HG02642 (cell line): Measurements from ENCODE around the gene PIP4K2A.
A peak's percentile ranks its signal among the peaks of the same experiment; 100 is the strongest.

Experiments used
- ATAC-seq: cut with Tn5 transposase; IDR thresholded peaks from one replicate; pipeline ENCODE4 v1.9.1; 2021; ENCODE audit warnings: mild to moderate bottlenecking; ENCODE audit not compliant: unreplicated experiment, poor library complexity

PIP4K2A gene

DNA sequence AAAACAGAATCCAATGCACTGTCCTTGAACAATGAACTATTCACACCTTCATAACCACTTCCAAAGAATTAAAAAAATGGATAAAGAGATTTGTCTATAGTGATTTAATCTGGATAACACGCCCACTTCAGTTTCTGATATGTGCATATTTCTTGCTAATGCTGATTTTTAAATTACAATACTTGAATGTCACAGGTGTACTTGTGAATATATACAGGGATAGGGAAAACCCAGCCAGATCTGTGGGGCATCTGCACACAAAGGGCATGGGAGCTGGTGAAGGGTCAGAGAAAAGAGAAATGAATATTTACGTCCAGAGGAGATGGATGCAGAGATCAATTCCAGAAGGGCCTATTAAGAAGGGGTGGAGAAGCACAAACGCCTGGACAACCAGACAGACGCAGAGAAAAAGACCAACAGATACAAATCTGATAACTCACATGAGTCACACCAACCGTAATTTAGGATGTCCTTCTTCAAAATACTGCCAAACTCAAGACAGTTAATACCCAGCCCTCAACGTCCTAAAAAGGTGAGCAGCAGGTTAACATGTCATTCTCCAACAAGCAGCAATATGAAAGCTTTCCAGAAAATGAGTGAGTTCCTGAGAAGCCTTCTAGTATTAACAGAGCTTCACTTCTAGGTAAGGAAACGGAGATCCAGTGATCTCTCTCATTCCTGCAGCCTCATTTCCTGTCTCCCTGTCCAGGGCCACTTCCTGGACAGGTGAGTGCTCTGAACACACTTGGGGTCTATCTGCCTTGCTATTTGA is 41.9 kb downstream of the PIP4K2A start:
- ATAC-seq, result no peak

DNA sequence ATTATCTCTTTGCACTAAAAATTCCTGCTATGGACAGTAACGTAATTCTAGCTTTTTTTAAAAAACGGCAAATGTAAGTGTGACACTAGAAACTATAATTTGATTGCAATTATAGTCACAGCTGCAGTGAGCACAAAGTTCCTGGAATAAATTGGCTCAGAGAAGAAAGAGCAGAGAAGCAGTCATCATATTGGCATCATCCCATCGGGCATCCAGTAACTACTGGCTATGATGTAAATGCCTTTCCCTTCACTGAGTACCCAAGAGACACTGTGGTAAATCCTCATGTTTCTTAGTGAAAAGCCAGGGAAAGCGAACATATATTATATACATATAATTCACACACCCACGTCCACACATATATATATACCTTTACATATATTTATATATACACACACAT is 43.6 kb downstream of the PIP4K2A start:
- no peak for ATAC-seq

DNA sequence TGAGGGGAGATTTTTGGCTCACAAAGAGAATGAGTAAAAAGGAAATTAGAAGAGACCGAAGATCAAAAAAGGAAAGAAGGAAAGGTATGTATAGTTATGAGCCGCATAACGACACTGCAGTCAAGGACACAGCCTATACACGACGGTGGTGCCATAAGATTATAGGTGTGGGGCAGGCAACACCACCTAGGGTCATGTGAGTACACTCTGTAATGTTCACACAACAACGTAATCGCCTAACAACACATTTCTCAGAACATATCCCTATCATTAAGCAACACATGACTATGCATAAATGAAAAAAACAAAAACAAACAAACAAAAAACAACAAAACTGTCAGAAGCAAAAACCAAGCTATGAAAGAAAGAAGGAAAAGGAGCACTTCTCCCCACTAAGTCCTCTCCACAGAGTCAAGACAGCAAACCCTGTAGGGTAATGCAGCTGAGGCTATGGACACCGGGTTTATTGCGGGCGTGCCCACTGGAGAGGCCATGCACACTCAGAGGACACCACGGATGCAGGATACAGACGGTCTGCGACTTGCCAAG is 45.1 kb downstream of the PIP4K2A start:
- ATAC-seq, result peak; percentile 47

DNA sequence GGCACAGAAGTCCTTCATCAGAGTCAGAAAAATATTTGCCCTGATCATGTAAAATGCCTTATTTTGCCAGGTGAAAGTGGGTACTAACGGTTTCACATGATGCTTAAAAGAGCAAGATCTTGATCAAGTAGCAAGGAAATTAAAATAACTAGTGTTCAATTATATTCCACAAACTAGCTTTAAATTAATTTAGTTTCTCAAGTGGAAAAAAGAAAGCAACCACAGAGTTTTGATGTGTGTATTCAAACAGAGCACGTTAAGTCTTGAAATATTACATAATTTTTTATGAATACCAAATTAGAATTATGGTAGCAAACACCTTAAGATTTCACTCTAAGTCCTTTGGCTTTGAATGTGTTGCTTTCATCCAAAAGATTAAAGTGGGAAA is 47.3 kb downstream of the PIP4K2A start:
- ATAC-seq, result no peak

DNA sequence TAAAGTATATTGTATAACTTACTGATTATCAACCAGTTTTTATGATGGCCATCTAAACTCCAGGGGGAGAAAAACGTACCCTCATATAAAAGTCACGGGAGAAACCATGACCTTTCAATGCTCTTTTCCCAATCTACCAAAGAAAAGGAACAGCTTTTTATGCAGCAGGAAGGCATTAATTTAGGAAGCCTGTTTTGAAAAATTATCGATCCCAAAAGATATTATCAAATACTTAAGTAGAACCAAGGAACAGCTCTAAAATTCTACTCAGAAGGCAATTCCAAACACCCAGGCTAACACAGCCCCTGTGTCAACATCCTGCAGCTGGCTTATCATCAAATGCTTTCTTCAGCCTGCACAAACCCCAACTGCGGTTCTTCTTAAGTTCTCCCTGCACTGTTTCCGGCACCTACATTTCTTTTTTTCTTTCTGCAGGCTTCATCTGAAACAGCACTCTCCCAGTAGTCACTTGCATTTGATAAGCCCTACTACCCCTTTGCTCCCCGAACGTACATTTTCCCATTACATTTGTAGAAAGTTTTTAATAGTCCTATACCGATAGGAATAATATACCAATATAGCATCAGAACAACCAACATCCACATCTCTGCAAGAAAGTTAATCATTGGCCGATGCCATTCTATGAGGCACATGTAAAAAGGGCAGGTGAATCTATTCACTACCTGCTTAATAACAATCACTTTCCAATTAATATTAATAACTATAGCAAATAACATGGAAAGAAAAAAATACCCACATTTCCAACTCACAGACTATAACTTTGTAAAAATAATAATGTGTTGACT is 47.9 kb downstream of the PIP4K2A start:
- ATAC-seq, result peak; percentile 82

DNA sequence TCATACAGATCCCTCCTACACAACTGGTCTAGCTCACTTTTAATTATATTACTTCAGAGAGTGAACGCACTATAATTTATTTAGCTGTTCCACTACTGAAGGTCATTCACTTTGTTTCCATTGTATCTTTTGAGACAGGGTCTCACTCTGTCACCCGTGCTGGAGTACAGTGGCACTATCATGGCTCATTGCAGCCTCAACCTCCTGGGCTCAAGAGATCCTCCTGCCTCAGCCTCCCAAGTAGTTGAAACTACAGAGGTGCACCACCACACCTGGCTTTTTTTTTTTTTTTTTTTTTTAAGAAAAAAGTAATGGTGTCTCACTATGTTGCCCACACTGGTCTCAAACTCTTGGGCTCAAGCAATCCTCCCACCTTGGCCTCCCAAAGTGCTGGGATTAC is 49.0 kb downstream of the PIP4K2A start:
- ATAC-seq, result no peak

DNA sequence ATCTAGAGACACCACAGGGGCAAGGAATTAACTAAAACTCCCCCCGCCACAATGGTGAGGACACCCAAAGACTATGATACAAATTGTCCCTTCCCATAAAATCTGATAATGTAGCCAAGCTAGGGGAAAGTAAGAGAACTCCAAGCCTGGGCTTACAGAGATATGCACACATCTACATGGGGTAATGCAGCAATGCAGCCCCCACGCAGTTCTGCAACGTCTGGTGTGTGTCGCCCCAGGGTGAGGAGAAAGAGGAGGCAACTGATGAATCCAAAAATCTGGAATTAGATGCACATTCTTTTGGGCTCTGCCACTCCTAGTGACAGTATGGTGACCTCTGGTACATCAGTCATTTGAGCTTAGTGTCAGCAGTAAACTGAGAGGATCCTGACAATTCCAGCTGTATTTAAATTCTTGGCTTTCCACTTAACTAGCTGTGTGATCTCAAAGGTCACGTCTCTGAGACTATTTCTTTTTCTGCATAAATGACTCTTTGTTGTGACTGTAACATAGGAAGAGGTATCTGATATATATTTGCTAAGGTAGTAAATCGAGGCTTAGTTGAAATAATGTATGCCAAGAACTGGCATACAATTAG is 51.5 kb downstream of the PIP4K2A start:
- no peak for ATAC-seq

DNA sequence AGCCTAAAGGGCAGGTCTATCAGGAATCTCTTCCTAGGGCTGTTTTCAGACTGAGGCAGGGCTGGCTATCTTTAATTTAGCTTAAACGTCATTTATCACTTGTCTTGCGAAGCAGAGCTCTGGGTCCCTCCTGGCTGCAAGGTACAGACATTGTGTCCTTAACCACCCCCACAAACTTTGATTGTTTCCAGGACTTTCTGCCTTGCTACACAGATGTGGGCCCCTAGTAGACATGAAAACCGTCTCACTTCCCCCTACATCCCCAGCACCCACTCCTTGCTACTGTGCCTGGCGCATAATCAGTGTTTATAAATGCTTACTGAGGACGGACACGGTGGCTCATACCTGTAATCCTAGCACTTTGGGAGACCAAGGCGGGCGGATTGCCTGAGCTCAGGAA is 54.5 kb downstream of the PIP4K2A start:
- ATAC-seq, result no peak

DNA sequence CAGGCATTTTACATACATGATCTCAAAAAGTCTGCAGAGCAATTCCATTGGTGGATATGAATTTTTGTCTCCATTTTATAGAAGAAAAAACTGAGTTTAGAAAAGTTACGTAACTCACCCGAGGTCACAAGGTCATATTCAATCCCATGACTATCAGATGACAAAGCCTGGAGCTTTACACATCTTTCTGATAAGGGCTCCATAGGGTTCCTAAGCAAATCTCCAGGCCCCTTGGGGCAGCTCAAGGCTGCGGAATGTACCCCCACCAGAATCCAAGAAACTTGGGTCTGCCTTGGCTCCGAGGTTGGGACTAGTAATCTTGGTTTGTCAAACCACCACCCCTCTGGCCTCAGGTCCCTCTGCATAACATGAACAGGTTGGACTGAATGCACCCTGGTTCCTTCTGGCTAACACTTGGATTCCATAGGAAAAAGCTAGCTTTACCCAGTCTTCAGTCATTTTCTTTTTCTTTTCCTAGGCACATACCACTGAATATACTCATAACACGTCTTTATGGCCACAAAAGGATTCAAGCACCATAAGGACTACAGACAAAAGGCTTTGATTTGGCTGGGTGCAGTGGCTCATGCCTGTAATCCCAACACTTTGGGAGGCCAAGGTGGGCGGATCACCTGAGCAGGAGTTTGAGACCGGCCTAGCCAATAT is 55.5 kb downstream of the PIP4K2A start:
- ATAC-seq, result no peak

DNA sequence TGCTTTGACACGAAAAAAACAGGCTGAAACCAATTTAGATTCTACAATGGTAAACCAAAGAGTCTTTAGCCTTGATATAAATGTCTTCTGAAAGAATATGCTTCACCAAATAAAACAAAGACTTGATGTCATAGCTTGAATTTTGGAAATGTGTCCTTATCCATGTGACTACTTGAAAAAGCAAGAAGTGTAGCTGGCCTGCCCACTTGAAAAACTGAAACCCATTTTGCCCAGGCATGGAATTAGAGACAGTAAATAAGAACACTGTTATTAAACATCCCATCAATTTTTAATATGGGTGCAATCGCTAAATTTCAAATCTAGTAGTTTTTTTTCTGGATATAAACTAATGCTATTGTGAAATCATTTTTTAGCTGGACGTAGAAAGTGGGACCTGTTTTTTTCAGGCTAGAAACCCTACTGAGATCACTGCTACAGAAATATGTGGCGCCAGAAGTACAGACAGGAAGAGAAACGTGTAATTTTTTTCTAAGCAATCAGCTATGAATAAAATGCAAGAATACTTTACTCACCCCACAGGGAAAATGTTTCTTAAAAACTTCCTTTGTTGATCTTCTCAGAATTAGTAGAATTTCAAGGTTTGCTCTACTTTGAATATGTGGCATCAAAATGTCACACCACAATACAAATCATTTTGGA is 56.7 kb downstream of the PIP4K2A start:
- ATAC-seq, result no peak

DNA sequence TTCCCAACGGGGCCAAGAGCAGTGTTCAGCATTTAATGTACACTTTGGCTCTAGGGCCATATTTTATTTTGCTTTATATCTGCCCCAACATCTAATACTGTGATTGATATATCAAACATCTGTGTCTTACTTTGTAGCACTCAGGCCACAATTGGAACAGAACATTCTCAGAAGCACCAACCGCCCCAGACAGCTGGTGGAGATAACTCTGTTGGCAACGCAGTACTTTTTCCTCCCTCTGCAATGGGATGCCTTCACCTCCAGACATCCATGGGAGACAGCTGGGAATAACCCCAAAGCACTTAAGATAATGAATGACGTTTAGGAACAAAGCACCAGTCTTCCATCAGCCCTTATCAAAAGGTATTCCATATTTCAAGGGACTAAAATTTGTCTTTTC is 57.4 kb downstream of the PIP4K2A start:
- no peak for ATAC-seq

DNA sequence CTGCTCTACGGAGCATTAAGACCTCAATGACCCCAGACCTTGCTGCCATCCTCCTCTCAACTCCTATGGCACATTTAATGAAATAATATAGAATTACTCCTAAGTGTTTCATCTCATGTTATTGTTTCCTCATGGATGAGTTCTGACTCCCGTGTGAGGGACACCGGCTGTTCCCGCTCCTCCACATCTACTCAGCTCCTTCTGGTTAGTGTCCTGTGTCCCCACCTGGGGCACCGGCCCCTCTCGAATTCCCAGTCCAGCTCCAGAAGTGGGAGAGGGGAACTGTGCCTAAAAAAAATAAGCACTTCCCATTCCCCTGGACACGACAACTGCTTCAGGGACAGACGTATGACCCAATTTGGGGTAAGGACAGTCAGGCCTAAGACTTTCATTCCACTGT is 58.3 kb downstream of the PIP4K2A start:
- no peak for ATAC-seq

DNA sequence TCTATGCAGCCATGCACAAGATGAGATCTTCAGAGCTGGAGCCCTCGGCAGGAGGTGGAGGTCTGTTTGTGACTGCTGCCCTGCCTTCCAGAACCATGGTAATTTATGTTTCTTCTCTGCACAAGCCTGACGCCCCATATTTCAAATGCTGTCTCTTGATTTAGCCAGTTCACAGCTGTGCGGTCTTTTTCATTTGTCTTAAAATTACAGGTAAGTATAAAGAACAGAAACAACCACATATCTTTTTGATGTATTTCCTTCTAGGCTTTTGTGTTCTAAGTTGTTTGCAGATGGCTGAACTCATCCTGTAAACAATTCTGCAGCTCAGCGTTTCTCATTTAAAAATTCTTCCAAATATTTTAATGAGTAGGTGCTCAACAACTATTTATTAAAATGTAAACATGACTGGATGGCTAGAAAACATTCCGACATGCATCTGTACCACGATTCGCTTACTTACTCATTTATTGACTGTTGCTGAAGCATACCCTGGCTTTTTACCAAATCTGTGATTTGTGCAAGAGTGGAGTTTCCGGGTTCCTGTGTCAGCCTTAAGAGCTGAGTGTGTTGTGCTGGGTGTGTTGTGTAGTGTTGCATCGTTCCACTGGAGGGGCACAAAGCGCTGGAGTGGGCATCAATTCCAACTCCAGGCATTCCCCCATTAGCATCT is 58.9 kb downstream of the PIP4K2A start:
- ATAC-seq, result no peak

DNA sequence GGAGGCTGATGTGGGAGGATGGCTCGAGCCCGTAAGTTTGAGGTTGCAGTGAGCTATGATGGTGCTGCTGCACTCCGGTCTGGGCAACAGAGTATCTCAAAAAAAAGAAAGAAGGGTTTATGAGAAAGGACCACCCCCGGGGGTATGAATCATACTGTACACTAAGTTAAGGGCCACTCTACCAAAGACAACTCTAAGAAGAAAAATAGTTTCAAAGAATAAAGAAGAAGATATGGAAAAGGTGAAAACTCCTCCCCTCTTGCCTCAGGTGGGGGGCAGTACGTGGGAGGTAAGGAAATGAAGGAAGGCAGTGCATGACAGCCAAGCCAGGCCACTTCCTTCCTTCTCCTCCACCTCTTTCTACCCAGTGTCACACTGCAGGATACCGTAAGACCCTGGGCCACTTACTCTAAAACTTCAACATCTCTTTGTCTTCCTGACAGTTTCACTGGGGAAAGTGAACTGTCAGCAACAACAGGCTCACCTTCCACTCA is 61.3 kb downstream of the PIP4K2A start:
- ATAC-seq, result no peak

DNA sequence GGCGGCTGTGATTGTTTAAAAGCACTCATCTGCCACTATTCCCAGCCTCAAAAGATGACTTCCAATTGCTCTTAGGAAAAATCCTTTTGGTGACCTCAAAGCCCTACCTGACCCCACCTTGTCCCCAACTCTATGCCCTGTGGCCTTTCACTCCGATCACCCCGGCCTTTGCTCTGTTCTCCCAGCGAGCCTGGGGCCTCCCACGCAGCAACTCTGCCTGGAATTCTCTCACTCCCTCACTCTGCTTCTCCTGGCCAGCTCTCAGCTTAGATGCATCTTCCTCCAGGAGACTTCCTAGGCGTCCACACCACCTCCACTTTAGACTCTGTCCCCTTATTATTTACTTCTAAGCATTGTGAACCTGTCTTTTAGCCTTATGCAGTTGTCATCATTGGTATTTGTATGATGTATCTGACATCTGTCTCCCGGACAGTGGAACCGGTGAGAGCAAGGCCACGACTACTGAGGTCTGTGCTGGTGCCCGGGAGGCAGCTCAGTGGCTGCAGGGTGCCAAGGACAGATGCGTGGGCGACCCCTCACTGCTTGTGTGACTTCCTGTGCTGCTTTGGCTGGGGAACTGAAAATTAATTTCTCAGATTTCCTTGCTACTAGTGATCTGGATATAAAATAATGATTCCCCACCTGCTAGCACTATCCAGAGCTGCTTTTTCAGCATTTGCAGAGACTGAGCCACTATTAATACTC is 63.0 kb downstream of the PIP4K2A start:
- peak; percentile 35 for ATAC-seq

DNA sequence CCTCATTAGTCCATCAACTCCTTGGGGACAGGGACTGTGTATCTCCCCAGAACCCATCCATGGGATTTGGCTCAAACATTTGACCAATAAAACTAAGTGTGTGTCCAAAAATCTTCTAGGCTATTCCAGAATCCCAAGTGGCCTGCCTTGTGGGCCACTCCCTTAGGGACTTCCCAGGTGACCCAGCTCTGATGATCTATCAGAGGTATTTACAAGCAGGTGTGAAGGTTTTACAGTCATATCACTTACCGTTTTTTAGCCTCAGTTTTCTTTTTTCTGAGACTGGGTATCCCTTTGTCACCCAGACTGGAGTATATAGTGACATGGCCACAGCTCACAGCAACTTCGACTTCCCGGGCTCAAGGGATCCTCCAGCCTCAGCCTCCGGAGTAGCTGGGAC is 64.4 kb downstream of the PIP4K2A start:
- no peak for ATAC-seq

DNA sequence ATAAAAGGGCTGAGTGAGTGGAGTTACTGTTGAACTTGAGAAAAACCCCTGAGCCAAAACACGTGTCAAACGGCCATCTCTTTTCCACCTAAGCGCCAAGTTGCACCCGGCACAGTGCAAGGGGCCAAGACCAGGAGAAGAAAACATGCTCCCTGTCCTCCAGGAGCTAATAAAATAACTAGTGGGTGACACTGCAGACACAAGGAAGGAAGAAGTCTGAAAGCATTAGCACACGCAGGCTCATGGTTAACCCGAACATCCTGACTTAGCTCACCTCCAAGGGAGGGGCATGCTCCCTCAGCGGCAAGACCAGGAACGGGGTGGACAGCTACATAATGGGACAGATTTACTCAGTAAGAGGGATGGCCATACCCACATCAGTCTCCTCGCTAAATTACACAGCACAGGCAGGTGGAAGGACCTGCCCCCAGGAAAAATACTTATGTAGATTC is 65.0 kb downstream of the PIP4K2A start:
- no peak for ATAC-seq

DNA sequence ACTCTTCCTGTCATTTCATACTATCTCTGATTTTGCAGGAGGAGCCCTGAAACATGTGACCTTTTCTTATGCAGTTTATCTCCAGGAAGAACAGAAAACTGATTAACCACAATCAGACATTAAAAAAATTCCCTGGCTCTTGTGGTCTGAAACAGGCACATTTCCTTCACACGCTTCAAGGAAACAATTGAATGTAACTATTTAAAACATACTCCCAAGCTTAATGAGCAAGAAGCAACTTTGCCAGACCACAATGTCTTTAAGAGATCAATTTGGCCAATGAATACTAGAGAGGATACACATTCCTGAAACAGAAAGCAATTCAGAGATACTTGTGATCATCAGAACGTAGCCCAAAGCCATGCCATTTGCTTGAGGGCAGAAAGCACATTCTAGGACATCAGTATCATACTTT is 65.8 kb downstream of the PIP4K2A start:
- peak; percentile 38 for ATAC-seq

DNA sequence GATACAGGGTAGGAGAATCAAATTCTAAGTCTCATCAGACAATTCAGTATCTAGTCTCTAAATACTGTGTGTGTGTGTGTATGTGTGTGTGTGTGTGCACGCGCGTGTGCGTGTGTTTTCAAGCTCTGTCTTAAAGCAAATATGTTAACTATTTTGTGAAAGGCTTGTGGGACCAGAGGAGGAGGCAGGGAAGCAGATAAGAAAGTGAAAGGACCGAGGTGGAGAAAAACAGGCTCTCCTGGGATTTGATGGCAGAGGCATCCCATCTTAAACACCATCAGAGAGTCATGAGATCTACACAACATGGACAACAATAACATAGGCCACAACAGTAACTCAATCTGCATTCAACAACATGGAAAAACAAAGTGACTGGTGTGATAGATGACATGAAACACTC is 67.1 kb downstream of the PIP4K2A start:
- no peak for ATAC-seq
